Motor neuron (in vitro differentiated cells): ENCODE results near the gene CYP24A1. TPM values are rescaled to one million over a fixed set of nuclear protein-coding genes. Genes with fewer than 3 reads are reported as not detected.

ENCODE experiments used
- ATAC-seq, 8 experiments: fragments of 200-7000 bp; cut with Tn5 transposase; replicated peaks in 6 of 8; 2 replicates each; pipeline ENCODE4 v1.8.0; 2021; ENCODE audit warnings: mild to moderate bottlenecking in 8 of 8, moderate library complexity in 8 of 8
- H3K27ac ChIP-seq, 2 donors: fragments of 250-450 bp; sonication (Bioruptor Pico); 2 replicates each; pipeline ENCODE4 v1.9.0; 2021; ENCODE audit warnings: antibody characterized with exemption in 2 of 2, mild to moderate bottlenecking in 2 of 2, moderate library complexity in 1 of 2
- H3K4me1 ChIP-seq, 2 donors: fragments of 250-450 bp; sonication (Bioruptor Pico); replicated peaks in 1 of 2; 2 replicates each; pipeline ENCODE4 v1.6.1; 2021; ENCODE audit warnings: antibody characterized with exemption in 2 of 2, mild to moderate bottlenecking in 2 of 2, moderate library complexity in 1 of 2
- H3K4me3 ChIP-seq, 5 donors: fragments of 250-450 bp; sonication (Bioruptor Pico); 2 replicates each; pipeline ENCODE4 v1.9.0; 2021; ENCODE audit warnings: antibody characterized with exemption in 5 of 5, mild to moderate bottlenecking in 5 of 5, moderate library complexity in 4 of 5
- WGBS, 10 experiments: fragments of 450-650 bp; shearing (Covaris generic); methylation state at CpG; one replicate each; pipeline ENCODE4 v1.0.0; 2022; 5-methylcytosine and 5-hydroxymethylcytosine counted together
- in situ Hi-C, 9 experiments: fragments of 400-800 bp; cut with MboI; loops; one replicate each; pipeline ENCODE4 v1.15.0; 2021; ENCODE audit warnings: low sequenced_read_pairs in 9 of 9, low pct_unique_long_range_greater_than_20kb in 2 of 9; ENCODE audit not compliant: unreplicated experiment in 9 of 9
- total RNA-seq, 8 experiments: library from RNA; unstranded; fragments of 300-600 nt; gene quantifications; 2 replicates each; pipeline versions ENCODE4 v1.2.3 to v1.2.4, GENCODE V29; 2022

Gene CYP24A1
- total RNA-seq, 8 experiments from 2014 or later: 0.04 to 2.8 (median 0.40) TPM; not detected in 2

GRCh38 chr20:54105653-54106052, 68.1 kb downstream of the CYP24A1 start:
- in situ Hi-C loops: loop anchor here in 4 of 9 experiments (10.0 to 25.0 kb wide), 2 partner anchors 89 to 532 kb away; no protein-coding TSS in a partner anchor
- Histone ChIP-seq H3K4me1 (no peaks in the 10 kb centered on the region), H3K4me3 (no peak overlapping the region), H3K27ac (no peak overlapping the region)
- WGBS, 10 experiments: 17 to 91% (median 75%) methylated on average over 1 to 4 of the region's 4 CpGs; no CpG with 5 or more reads in 1 of the 10 experiments
- ATAC-seq: no peak

- WGBS, 10 experiments: 45 to 100% (median 78%) methylated on average over 1 to 4 of the region's 4 CpGs
- Histone ChIP-seq H3K4me1 (no peaks in the 10 kb centered on the region), H3K4me3 (no peak overlapping the region), H3K27ac (no peak overlapping the region)
- ATAC-seq: no peak
- in situ Hi-C loops: loop anchor here in 4 of 9 experiments (10.0 to 25.0 kb wide), 2 partner anchors 90 to 533 kb away; no protein-coding TSS in a partner anchor
Measured at GRCh38 chr20:54104781-54105180, 69.0 kb downstream of the CYP24A1 start.

GRCh38 chr20:54103762-54104600, 69.8 kb downstream of the CYP24A1 start:
- H3K4me1 ChIP-seq: no peaks in the 10 kb centered on the region
- in situ Hi-C loops: loop anchor here in 4 of 9 experiments (10.0 to 25.0 kb wide), 2 partner anchors 91 to 533 kb away; no protein-coding TSS in a partner anchor
- no peak overlapping the region for H3K4me3 ChIP-seq
- no peak overlapping the region for H3K27ac ChIP-seq
- WGBS, 10 experiments: 42 to 100% (median 76%) methylated on average over 1 to 6 of the region's 6 CpGs; no CpG with 5 or more reads in 1 of the 10 experiments
- ATAC-seq: no peak

Other genes with a start within 250 kb of the CYP24A1 start
- gene BCAS1, start 103.4 kb downstream of the CYP24A1 start, total RNA-seq: 1 to 10 TPM in 1 of 8 experiments, under 1 TPM in 7; 0.05 to 1.3 (median 0.28) TPM
- gene PFDN4, start 34.1 kb upstream of the CYP24A1 start, total RNA-seq: 100 to 1,000 TPM in 7 of 8 experiments, 10 to 100 TPM in 1; 77.6 to 149 (median 137) TPM